Prostate gland (tissue), 2 donors: ENCODE results near the gene PSEN1.

Experiments
- POLR2AphosphoS5 ChIP-seq: sonication (generic); formaldehyde crosslinking; IDR thresholded peaks from one replicate; pipeline ENCODE4 v1.6.1; 2017; ENCODE audit warnings: antibody characterized with exemption
- TF ChIP-seq, protein P1 (sequence below), 4 experiments: fragments of 200-600 bp in 2 of 4; fragments of 450-650 bp in 2 of 4; sonication (generic) in 2 of 4; IDR thresholded peaks; 1 replicate in 3 of 4; 2 replicates in 1 of 4; pipeline ENCODE4 v1.5.1; 2016 to 2019; ENCODE audit warnings: antibody characterized with exemption in 4 of 4, mild to moderate bottlenecking in 2 of 4, moderate library complexity in 2 of 4

DNA sequence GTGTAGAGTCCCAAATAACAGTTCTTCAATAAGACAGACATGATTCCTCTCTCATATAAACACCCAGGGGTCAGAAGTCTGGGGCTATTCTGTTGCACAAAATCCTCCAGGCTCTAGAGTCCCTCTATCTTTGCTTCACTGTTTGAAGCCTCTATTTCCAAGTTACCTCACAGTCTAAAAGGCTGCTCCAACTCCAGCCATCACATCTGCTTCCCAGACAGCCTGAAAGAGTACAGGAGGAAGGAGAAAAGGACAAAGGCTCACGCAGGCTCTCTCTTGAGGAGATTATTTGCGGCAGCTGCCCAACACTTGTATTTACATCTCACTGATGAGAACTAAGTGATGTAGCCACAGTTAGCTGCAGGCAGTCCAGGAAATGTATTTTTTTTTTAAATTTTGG is 107.4 kb downstream of the PSEN1 start:
- TF ChIP-seq, protein P1, sequence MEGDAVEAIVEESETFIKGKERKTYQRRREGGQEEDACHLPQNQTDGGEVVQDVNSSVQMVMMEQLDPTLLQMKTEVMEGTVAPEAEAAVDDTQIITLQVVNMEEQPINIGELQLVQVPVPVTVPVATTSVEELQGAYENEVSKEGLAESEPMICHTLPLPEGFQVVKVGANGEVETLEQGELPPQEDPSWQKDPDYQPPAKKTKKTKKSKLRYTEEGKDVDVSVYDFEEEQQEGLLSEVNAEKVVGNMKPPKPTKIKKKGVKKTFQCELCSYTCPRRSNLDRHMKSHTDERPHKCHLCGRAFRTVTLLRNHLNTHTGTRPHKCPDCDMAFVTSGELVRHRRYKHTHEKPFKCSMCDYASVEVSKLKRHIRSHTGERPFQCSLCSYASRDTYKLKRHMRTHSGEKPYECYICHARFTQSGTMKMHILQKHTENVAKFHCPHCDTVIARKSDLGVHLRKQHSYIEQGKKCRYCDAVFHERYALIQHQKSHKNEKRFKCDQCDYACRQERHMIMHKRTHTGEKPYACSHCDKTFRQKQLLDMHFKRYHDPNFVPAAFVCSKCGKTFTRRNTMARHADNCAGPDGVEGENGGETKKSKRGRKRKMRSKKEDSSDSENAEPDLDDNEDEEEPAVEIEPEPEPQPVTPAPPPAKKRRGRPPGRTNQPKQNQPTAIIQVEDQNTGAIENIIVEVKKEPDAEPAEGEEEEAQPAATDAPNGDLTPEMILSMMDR (IDR thresholded peaks at IDR 0.05) = no peak
- no peak for TF ChIP-seq POLR2AphosphoS5
